Naive B cell (primary cell): ENCODE data around the gene SSTR1. TPM values are rescaled to one million over a fixed set of nuclear protein-coding genes. Genes with fewer than 3 reads are reported as not detected.
"Not testable (repeated sequence)": the region's sequence is repeated elsewhere in the genome, so short reads cannot be mapped to it uniquely, and the experiment has no call there.

Experiments used
- ATAC-seq, 2 donors: fragments of 150-1000 bp; cut with Tn5 transposase; 2 replicates each; pipeline ENCODE4 v1.10.0; 2021; ENCODE audit warnings: low read depth in 2 of 2, mild to moderate bottlenecking in 2 of 2, moderate library complexity in 2 of 2
- DNase-seq: peaks from one replicate; pipeline ENCODE4 v3.0.0; 2022
- H3K27ac Mint-ChIP-seq, 6 donors: one replicate each; pipeline ENCODE4 v1.8.0; 2020 to 2022; ENCODE audit warnings: mild to moderate bottlenecking in 6 of 6, mixed read lengths in 6 of 6, moderate library complexity in 5 of 6, inconsistent platforms in 2 of 6
- H3K27me3 Mint-ChIP-seq, 3 donors: one replicate each; pipeline ENCODE4 v1.8.0; 2021 to 2022; ENCODE audit warnings: mixed read lengths in 3 of 3, mild to moderate bottlenecking in 1 of 3
- H3K36me3 Mint-ChIP-seq, 2 donors: one replicate each; pipeline ENCODE4 v1.8.0; 2020 to 2022; ENCODE audit warnings: mixed read lengths in 2 of 2, inconsistent platforms in 1 of 2, mild to moderate bottlenecking in 1 of 2
- H3K4me1 Mint-ChIP-seq, 3 donors: one replicate each; pipeline ENCODE4 v1.8.0; 2020 to 2022; ENCODE audit warnings: mixed read lengths in 3 of 3, inconsistent platforms in 1 of 3, mild to moderate bottlenecking in 1 of 3, moderate library complexity in 1 of 3
- H3K4me3 Mint-ChIP-seq, 8 donors: one replicate each; pipeline ENCODE4 v1.8.0; 2020 to 2022; ENCODE audit warnings: mild to moderate bottlenecking in 8 of 8, mixed read lengths in 8 of 8, moderate library complexity in 8 of 8, inconsistent platforms in 2 of 8
- H3K9me3 Mint-ChIP-seq, 7 donors: one replicate each; pipeline ENCODE4 v1.8.0; 2020 to 2022; ENCODE audit warnings: mixed read lengths in 7 of 7, mild to moderate bottlenecking in 5 of 7, inconsistent platforms in 2 of 7, moderate library complexity in 1 of 7
- polyA plus RNA-seq, 6 donors: library from polyadenylated mRNA; unstranded; fragments of 300-500 nt; fragmentation: Illumina TruSeq; gene quantifications; one replicate each; pipeline ENCODE4 v1.2.3, GENCODE V29; 2021; ENCODE audit warnings: low read depth in 6 of 6

Gene SSTR1
- polyA plus RNA-seq = not detected

- Mint-ChIP-seq H3K27ac (no peak within 1 kb of the TSS), H3K9me3 (peaks cover 4 to 26% (median 7%) of the 10 kb centered on the region in 7 donors), H3K4me1 (peaks cover 0 to 8% (median 2%) of the 10 kb centered on the region in 3 donors), H3K36me3 (peaks cover 0 to 18% of the 10 kb centered on the region in 2 donors), H3K27me3 (peaks cover 29 to 61% (median 59%) of the 10 kb centered on the region in 3 donors), H3K4me3 (peak within 1 kb of the TSS in 1 of 8 donors; percentile 25)
- no peak for ATAC-seq
- no peak for DNase-seq
These were observed at the start of gene SSTR1 for GRCh38 chr14:38207736-38208617. TSS of gene SSTR1 (plus strand) at chr14:38207904. CDS start at chr14:38209390, 1,486 bp downstream.

- no peak for ATAC-seq
- DNase-seq = no peak
- no peaks in the 10 kb centered on the region for H3K36me3 Mint-ChIP-seq
- H3K4me3 Mint-ChIP-seq = no peak overlapping the region
- H3K27ac Mint-ChIP-seq = no peak overlapping the region
- peaks cover 0 to 4% (median 0%) of the 10 kb centered on the region in 7 donors for H3K9me3 Mint-ChIP-seq
- no peaks in the 10 kb centered on the region for H3K4me1 Mint-ChIP-seq
- H3K27me3 Mint-ChIP-seq = no peaks in the 10 kb centered on the region
These were observed 49.2 kb upstream of the SSTR1 start for GRCh38 chr14:38158468-38158867.

- Mint-ChIP-seq H3K36me3 (no peaks in the 10 kb centered on the region), H3K4me3 (no peak overlapping the region), H3K4me1 (no peaks in the 10 kb centered on the region), H3K27ac (no peak overlapping the region), H3K9me3 (peaks cover 0 to 12% (median under 1%) of the 10 kb centered on the region in 7 donors), H3K27me3 (no peaks in the 10 kb centered on the region)
- DNase-seq = no peak
- no peak for ATAC-seq
These were observed 39.3 kb upstream of the SSTR1 start for GRCh38 chr14:38168416-38168815.

- Mint-ChIP-seq H3K4me1 (no peaks in the 10 kb centered on the region), H3K9me3 (peaks cover 0 to 19% (median 2%) of the 10 kb centered on the region in 7 donors), H3K36me3 (no peaks in the 10 kb centered on the region), H3K4me3 (no peak overlapping the region), H3K27me3 (no peaks in the 10 kb centered on the region), H3K27ac (no peak overlapping the region)
- no peak for ATAC-seq
- DNase-seq = no peak
These were observed 36.5 kb upstream of the SSTR1 start for GRCh38 chr14:38171197-38171596.

GRCh38 chr14:38174711-38175110 lies 33.0 kb upstream of the SSTR1 start:
- Mint-ChIP-seq H3K4me1 (no peaks in the 10 kb centered on the region), H3K36me3 (peaks cover 0 to 7% of the 10 kb centered on the region in 2 donors), H3K27ac (no peak overlapping the region), H3K4me3 (no peak overlapping the region), H3K27me3 (peaks cover 0 to 3% (median 0%) of the 10 kb centered on the region in 3 donors), H3K9me3 (peaks cover 0 to 18% (median 4%) of the 10 kb centered on the region in 7 donors)
- DNase-seq = no peak
- no peak for ATAC-seq

- peaks cover 0 to 18% (median 5%) of the 10 kb centered on the region in 7 donors for H3K9me3 Mint-ChIP-seq
These were observed 32.0 kb upstream of the SSTR1 start for GRCh38 chr14:38175658-38176057.

GRCh38 chr14:38176379-38176778 lies 31.3 kb upstream of the SSTR1 start:
- DNase-seq (no peak), ATAC-seq (no peak)
- Mint-ChIP-seq H3K36me3 (peaks cover 0 to 7% of the 10 kb centered on the region in 2 donors), H3K4me1 (no peaks in the 10 kb centered on the region), H3K27ac (no peak overlapping the region), H3K9me3 (peaks cover 0 to 17% (median 5%) of the 10 kb centered on the region in 7 donors), H3K4me3 (no peak overlapping the region), H3K27me3 (peaks cover 0 to 3% (median 0%) of the 10 kb centered on the region in 3 donors)

More at GRCh38 chr14:38175658-38176057, 32.0 kb upstream of the SSTR1 start:
- DNase-seq (no peak), ATAC-seq (no peak)
- H3K36me3 Mint-ChIP-seq = peaks cover 0 to 7% of the 10 kb centered on the region in 2 donors
- no peak overlapping the region for H3K4me3 Mint-ChIP-seq
- no peaks in the 10 kb centered on the region for H3K4me1 Mint-ChIP-seq
- peaks cover 0 to 3% (median 0%) of the 10 kb centered on the region in 3 donors for H3K27me3 Mint-ChIP-seq
- H3K27ac Mint-ChIP-seq = no peak overlapping the region

GRCh38 chr14:38184132-38184531 lies 23.6 kb upstream of the SSTR1 start:
- H3K36me3 Mint-ChIP-seq = peaks cover 0 to 3% of the 10 kb centered on the region in 2 donors
- no peak overlapping the region for H3K27ac Mint-ChIP-seq
- H3K4me1 Mint-ChIP-seq = no peaks in the 10 kb centered on the region
- ATAC-seq = no peak
- no peak for DNase-seq
- H3K9me3 Mint-ChIP-seq = peaks cover 0 to 5% (median 3%) of the 10 kb centered on the region in 7 donors
- peaks cover 0 to 6% (median 0%) of the 10 kb centered on the region in 3 donors for H3K27me3 Mint-ChIP-seq
- no peak overlapping the region for H3K4me3 Mint-ChIP-seq

- Mint-ChIP-seq H3K9me3 (peaks cover 0 to 5% (median 0%) of the 10 kb centered on the region in 7 donors), H3K27ac (no peak overlapping the region), H3K4me3 (no peak overlapping the region), H3K27me3 (peaks cover 0 to 6% (median 0%) of the 10 kb centered on the region in 3 donors), H3K4me1 (no peaks in the 10 kb centered on the region), H3K36me3 (no peaks in the 10 kb centered on the region)
- ATAC-seq (no peak), DNase-seq (no peak)
These were observed 22.0 kb upstream of the SSTR1 start for GRCh38 chr14:38185671-38186070.

- H3K27ac Mint-ChIP-seq = no peak overlapping the region
- DNase-seq (no peak), ATAC-seq (no peak)
These were observed 21.5 kb upstream of the SSTR1 start for GRCh38 chr14:38186216-38186615.

GRCh38 chr14:38187528-38187927 lies 20.2 kb upstream of the SSTR1 start:
- Mint-ChIP-seq H3K36me3 (no peaks in the 10 kb centered on the region), H3K27ac (no peak overlapping the region), H3K27me3 (peaks cover 0 to 6% (median 5%) of the 10 kb centered on the region in 3 donors), H3K4me1 (no peaks in the 10 kb centered on the region), H3K4me3 (no peak overlapping the region), H3K9me3 (peaks cover 0 to 9% (median 1%) of the 10 kb centered on the region in 7 donors)
- DNase-seq (no peak), ATAC-seq (no peak)

More at GRCh38 chr14:38186216-38186615, 21.5 kb upstream of the SSTR1 start:
- Mint-ChIP-seq H3K4me3 (no peak overlapping the region), H3K9me3 (peaks cover 0 to 5% (median 0%) of the 10 kb centered on the region in 7 donors), H3K4me1 (no peaks in the 10 kb centered on the region), H3K27me3 (peaks cover 0 to 6% (median 0%) of the 10 kb centered on the region in 3 donors), H3K36me3 (no peaks in the 10 kb centered on the region)

GRCh38 chr14:38189930-38190726 lies 17.6 kb upstream of the SSTR1 start:
- ATAC-seq (no peak), DNase-seq (no peak)
- peaks cover 0 to 5% (median 5%) of the 10 kb centered on the region in 3 donors for H3K27me3 Mint-ChIP-seq
- H3K36me3 Mint-ChIP-seq = no peaks in the 10 kb centered on the region
- no peaks in the 10 kb centered on the region for H3K4me1 Mint-ChIP-seq
- peaks cover 0 to 16% (median 0%) of the 10 kb centered on the region in 7 donors for H3K9me3 Mint-ChIP-seq
- H3K27ac Mint-ChIP-seq = peak overlapping the region in 1 of 6 donors; percentile 15
- H3K4me3 Mint-ChIP-seq = no peak overlapping the region

GRCh38 chr14:38190846-38191245 lies 16.9 kb upstream of the SSTR1 start:
- not testable (repeated sequence) for DNase-seq

More at GRCh38 chr14:38190846-38191245, 16.9 kb upstream of the SSTR1 start:
- H3K27me3 Mint-ChIP-seq, H3K27ac Mint-ChIP-seq, H3K4me1 Mint-ChIP-seq, H3K36me3 Mint-ChIP-seq, ATAC-seq, H3K4me3 Mint-ChIP-seq: not testable (repeated sequence)
- peaks cover 0 to 16% (median 0%) of the 10 kb centered on the region in 7 donors for H3K9me3 Mint-ChIP-seq
